Measurements from ENCODE around the gene SIRT2. TPM values are rescaled to one million over a fixed set of nuclear protein-coding genes. Genes with fewer than 3 reads are reported as not detected.

SIRT2 gene
- total RNA-seq, 6 donors from 2014 or later = 45.2 to 93.2 (median 59.1) TPM

GRCh38 chr19:38842439-38843174 is 56.8 kb downstream of the SIRT2 start:
- DNase-seq = peak in 1 of 2 donors; percentile 36

GRCh38 chr19:38841787-38842438 is 57.5 kb downstream of the SIRT2 start:
- no peak for TF ChIP-seq EP300 (IDR thresholded peaks at IDR 0.05)
- TF ChIP-seq, protein P1, sequence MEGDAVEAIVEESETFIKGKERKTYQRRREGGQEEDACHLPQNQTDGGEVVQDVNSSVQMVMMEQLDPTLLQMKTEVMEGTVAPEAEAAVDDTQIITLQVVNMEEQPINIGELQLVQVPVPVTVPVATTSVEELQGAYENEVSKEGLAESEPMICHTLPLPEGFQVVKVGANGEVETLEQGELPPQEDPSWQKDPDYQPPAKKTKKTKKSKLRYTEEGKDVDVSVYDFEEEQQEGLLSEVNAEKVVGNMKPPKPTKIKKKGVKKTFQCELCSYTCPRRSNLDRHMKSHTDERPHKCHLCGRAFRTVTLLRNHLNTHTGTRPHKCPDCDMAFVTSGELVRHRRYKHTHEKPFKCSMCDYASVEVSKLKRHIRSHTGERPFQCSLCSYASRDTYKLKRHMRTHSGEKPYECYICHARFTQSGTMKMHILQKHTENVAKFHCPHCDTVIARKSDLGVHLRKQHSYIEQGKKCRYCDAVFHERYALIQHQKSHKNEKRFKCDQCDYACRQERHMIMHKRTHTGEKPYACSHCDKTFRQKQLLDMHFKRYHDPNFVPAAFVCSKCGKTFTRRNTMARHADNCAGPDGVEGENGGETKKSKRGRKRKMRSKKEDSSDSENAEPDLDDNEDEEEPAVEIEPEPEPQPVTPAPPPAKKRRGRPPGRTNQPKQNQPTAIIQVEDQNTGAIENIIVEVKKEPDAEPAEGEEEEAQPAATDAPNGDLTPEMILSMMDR (IDR thresholded peaks at IDR 0.05) = no peak
- peak in 1 of 4 donors; percentile 15 for TF ChIP-seq POLR2A (IDR thresholded peaks at IDR 0.05)
- TF ChIP-seq POLR2AphosphoS5 (IDR thresholded peaks at IDR 0.05) = no peak
- Histone ChIP-seq H3K36me3 (peaks cover 97 to 100% (median 100%) of the 10 kb centered on the region in 4 donors), H3K27ac (peak overlapping the region in 3 of 4 donors; percentile 7 to 42 (median 39)), H3K27me3 (no peaks in the 10 kb centered on the region), H3K4me1 (peaks cover 9 to 49% (median 17%) of the 10 kb centered on the region in 4 donors), H3K9me3 (no peaks in the 10 kb centered on the region), H3K4me3 (no peak overlapping the region)
- ATAC-seq (ENCODE audit: low FRiP score in 2 of 2) = no peak
- DNase-seq = no peak
- 85 to 92% methylated on average over 19 of the region's 19 CpGs for WGBS, 2 donors

More at GRCh38 chr19:38842439-38843174, 56.8 kb downstream of the SIRT2 start:
- no peak for ATAC-seq (ENCODE audit: low FRiP score in 2 of 2)
- Histone ChIP-seq H3K27me3 (no peaks in the 10 kb centered on the region), H3K4me1 (peaks cover 9 to 52% (median 17%) of the 10 kb centered on the region in 4 donors), H3K4me3 (no peak overlapping the region), H3K27ac (peak overlapping the region in 2 of 4 donors; percentile 58 to 65), H3K36me3 (peaks cover 94 to 100% (median 99%) of the 10 kb centered on the region in 4 donors), H3K9me3 (no peaks in the 10 kb centered on the region)
- 87 to 88% methylated on average over 11 to 17 of the region's 17 CpGs for WGBS, 2 donors
- TF ChIP-seq POLR2A (IDR thresholded peaks at IDR 0.05) (peak in 1 of 4 donors; percentile 25), EP300 (IDR thresholded peaks at IDR 0.05) (no peak), POLR2AphosphoS5 (IDR thresholded peaks at IDR 0.05) (peak in 1 of 2 donors; percentile 30)

- no peaks in the 10 kb centered on the region for H3K27me3 ChIP-seq
- peaks cover 95 to 100% (median 98%) of the 10 kb centered on the region in 4 donors for H3K36me3 ChIP-seq
- WGBS, 2 donors = 89 to 96% methylated on average over 12 of the region's 12 CpGs
- TF ChIP-seq EP300 (IDR thresholded peaks at IDR 0.05) (no peak), POLR2A (IDR thresholded peaks at IDR 0.05) (no peak), POLR2AphosphoS5 (IDR thresholded peaks at IDR 0.05) (no peak)
- TF ChIP-seq, protein P1 (IDR thresholded peaks at IDR 0.05) = no peak
- DNase-seq = no peak
- H3K27ac ChIP-seq = peak overlapping the region in 2 of 4 donors; percentile 7 to 42
- no peaks in the 10 kb centered on the region for H3K9me3 ChIP-seq
- ATAC-seq (ENCODE audit: low FRiP score in 2 of 2) = no peak
- peaks cover 9 to 46% (median 16%) of the 10 kb centered on the region in 4 donors for H3K4me1 ChIP-seq
- no peak overlapping the region for H3K4me3 ChIP-seq
These were observed 58.1 kb downstream of the SIRT2 start for GRCh38 chr19:38841180-38841766.

DNA sequence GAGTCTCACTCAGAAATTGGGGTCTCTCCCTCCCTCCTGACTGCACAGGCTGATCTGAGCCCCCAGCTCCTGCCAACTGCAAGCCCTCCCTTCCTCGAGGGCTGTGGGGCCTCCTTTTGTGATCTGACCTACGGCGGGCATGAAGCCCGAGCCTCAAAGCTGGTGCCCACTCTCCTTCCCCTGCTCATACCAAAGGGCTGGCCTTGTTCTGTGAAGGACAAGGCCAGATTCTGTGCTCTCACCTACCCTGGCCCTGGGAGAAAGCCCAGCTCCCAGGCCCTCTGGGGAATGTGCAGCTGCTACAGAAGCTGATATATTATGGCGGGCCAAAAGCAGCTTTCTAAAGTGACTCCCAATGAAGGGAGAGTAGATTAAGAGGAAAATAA is 58.8 kb downstream of the SIRT2 start:
- TF ChIP-seq POLR2A (IDR thresholded peaks at IDR 0.05) (no peak), EP300 (IDR thresholded peaks at IDR 0.05) (no peak), POLR2AphosphoS5 (IDR thresholded peaks at IDR 0.05) (no peak)
- TF ChIP-seq, protein P1 (IDR thresholded peaks at IDR 0.05) = no peak
- H3K27me3 ChIP-seq = no peaks in the 10 kb centered on the region
- no peaks in the 10 kb centered on the region for H3K9me3 ChIP-seq
- ATAC-seq (ENCODE audit: low FRiP score in 2 of 2) (no peak), DNase-seq (no peak)
- H3K36me3 ChIP-seq = peaks cover 93 to 100% (median 98%) of the 10 kb centered on the region in 4 donors
- no peak overlapping the region for H3K4me3 ChIP-seq
- peak overlapping the region in 3 of 4 donors; percentile 7 to 42 (median 21) for H3K27ac ChIP-seq
- H3K4me1 ChIP-seq = peaks cover 9 to 45% (median 17%) of the 10 kb centered on the region in 4 donors
- 75 to 100% methylated on average over 1 to 2 of the region's 5 CpGs for WGBS, 2 donors
